T-helper 2 cell treated with Interferon-gamma antibody and Interleukin-4, amounts not matched to agents 5 μg/mL and 100 μg/mL, for 36 hours (primary cell): ENCODE results near the gene B4GALNT1.
A peak's percentile ranks its signal among the peaks of the same experiment; 100 is the strongest.
"Not testable (repeated sequence)": the region's sequence is repeated elsewhere in the genome, so short reads cannot be mapped to it uniquely, and the experiment has no call there.

Experiments
- DNase-seq: peaks from one replicate; pipeline ENCODE4 v3.0.0; 2021; ENCODE audit warnings: low spot score
- H3K27ac Mint-ChIP-seq: one replicate; pipeline ENCODE4 v1.8.0; 2021; ENCODE audit warnings: mild to moderate bottlenecking, mixed read lengths
- H3K27me3 Mint-ChIP-seq: one replicate; pipeline ENCODE4 v1.8.0; 2021; ENCODE audit warnings: low read depth, mixed read lengths
- H3K36me3 Mint-ChIP-seq: one replicate; pipeline ENCODE4 v1.8.0; 2021; ENCODE audit warnings: low read depth, mixed read lengths
- H3K4me1 Mint-ChIP-seq: one replicate; pipeline ENCODE4 v1.8.0; 2021; ENCODE audit warnings: low read depth, mixed read lengths
- H3K4me3 Mint-ChIP-seq: one replicate; pipeline ENCODE4 v1.8.0; 2022; ENCODE audit warnings: mild to moderate bottlenecking, moderate library complexity, mixed read lengths
- H3K9me3 Mint-ChIP-seq: one replicate; pipeline ENCODE4 v1.8.0; 2021; ENCODE audit warnings: mixed read lengths

The B4GALNT1 gene

GRCh38 chr12:57603815-57604453 lies 29.1 kb downstream of the B4GALNT1 start:
- Mint-ChIP-seq H3K27ac (peak overlapping the region; percentile 76), H3K36me3 (peaks cover 21% of the 10 kb centered on the region), H3K9me3 (no peaks in the 10 kb centered on the region), H3K4me3 (peak overlapping the region; percentile 81), H3K27me3 (no peaks in the 10 kb centered on the region), H3K4me1 (peaks cover 13% of the 10 kb centered on the region)
- no peak for DNase-seq

- peak overlapping the region; percentile 66 for H3K4me3 Mint-ChIP-seq
Measured at GRCh38 chr12:57603324-57603723, 29.7 kb downstream of the B4GALNT1 start.

GRCh38 chr12:57602544-57602943 lies 30.5 kb downstream of the B4GALNT1 start:
- H3K27me3 Mint-ChIP-seq, result no peaks in the 10 kb centered on the region
- no peaks in the 10 kb centered on the region for H3K9me3 Mint-ChIP-seq
- peaks cover 26% of the 10 kb centered on the region for H3K36me3 Mint-ChIP-seq
- DNase-seq, result no peak
- H3K4me3 Mint-ChIP-seq, result no peak overlapping the region
- peaks cover 13% of the 10 kb centered on the region for H3K4me1 Mint-ChIP-seq
- H3K27ac Mint-ChIP-seq, result no peak overlapping the region

More at GRCh38 chr12:57603324-57603723, 29.7 kb downstream of the B4GALNT1 start:
- H3K27ac Mint-ChIP-seq, result no peak overlapping the region
- H3K27me3 Mint-ChIP-seq, result no peaks in the 10 kb centered on the region
- no peaks in the 10 kb centered on the region for H3K9me3 Mint-ChIP-seq
- H3K36me3 Mint-ChIP-seq, result peaks cover 23% of the 10 kb centered on the region
- DNase-seq, result no peak
- H3K4me1 Mint-ChIP-seq, result peaks cover 13% of the 10 kb centered on the region

GRCh38 chr12:57600395-57600794 lies 32.6 kb downstream of the B4GALNT1 start:
- Mint-ChIP-seq H3K36me3 (peaks cover 35% of the 10 kb centered on the region), H3K27ac (no peak overlapping the region), H3K27me3 (no peaks in the 10 kb centered on the region), H3K4me3 (no peak overlapping the region), H3K4me1 (peaks cover 8% of the 10 kb centered on the region), H3K9me3 (no peaks in the 10 kb centered on the region)
- no peak for DNase-seq

GRCh38 chr12:57593187-57593586 lies 39.8 kb downstream of the B4GALNT1 start:
- peaks cover 21% of the 10 kb centered on the region for H3K4me1 Mint-ChIP-seq
- H3K4me3 Mint-ChIP-seq, result no peak overlapping the region
- H3K36me3 Mint-ChIP-seq, result peaks cover 18% of the 10 kb centered on the region
- DNase-seq, result no peak
- no peak overlapping the region for H3K27ac Mint-ChIP-seq
- peaks cover 2% of the 10 kb centered on the region for H3K27me3 Mint-ChIP-seq
- no peaks in the 10 kb centered on the region for H3K9me3 Mint-ChIP-seq

- Mint-ChIP-seq H3K27ac (peak overlapping the region; percentile 1), H3K9me3 (no peaks in the 10 kb centered on the region), H3K4me3 (peak overlapping the region; percentile 86)
Measured at GRCh38 chr12:57592551-57593165, 40.3 kb downstream of the B4GALNT1 start.

GRCh38 chr12:57591782-57592325 lies 41.1 kb downstream of the B4GALNT1 start:
- H3K36me3 Mint-ChIP-seq, result peaks cover 13% of the 10 kb centered on the region
- DNase-seq, result no peak
- peak overlapping the region; percentile 86 for H3K4me3 Mint-ChIP-seq
- H3K27me3 Mint-ChIP-seq, result peaks cover 2% of the 10 kb centered on the region
- H3K4me1 Mint-ChIP-seq, result peaks cover 21% of the 10 kb centered on the region
- H3K9me3 Mint-ChIP-seq, result no peaks in the 10 kb centered on the region
- H3K27ac Mint-ChIP-seq, result peak overlapping the region; percentile 77

More at GRCh38 chr12:57592551-57593165, 40.3 kb downstream of the B4GALNT1 start:
- DNase-seq, result no peak
- peaks cover 2% of the 10 kb centered on the region for H3K27me3 Mint-ChIP-seq
- H3K4me1 Mint-ChIP-seq, result peaks cover 21% of the 10 kb centered on the region
- peaks cover 16% of the 10 kb centered on the region for H3K36me3 Mint-ChIP-seq

- DNase-seq, result peak; percentile 80
- H3K27me3 Mint-ChIP-seq, result peaks cover 2% of the 10 kb centered on the region
- no peaks in the 10 kb centered on the region for H3K9me3 Mint-ChIP-seq
- peaks cover 21% of the 10 kb centered on the region for H3K4me1 Mint-ChIP-seq
- peak within 1 kb of the TSS; percentile 86 for H3K4me3 Mint-ChIP-seq
- peak within 1 kb of the TSS; percentile 77 for H3K27ac Mint-ChIP-seq
- H3K36me3 Mint-ChIP-seq, result peaks cover 10% of the 10 kb centered on the region
Measured at GRCh38 chr12:57590864-57591781, 41.9 kb downstream of the B4GALNT1 start, which contains the start of gene PIP4K2C. Gene PIP4K2C (plus strand): TSS chr12:57591192. CDS start chr12:57591290, 98 bp downstream.

- peaks cover 21% of the 10 kb centered on the region for H3K4me1 Mint-ChIP-seq
- peaks cover 6% of the 10 kb centered on the region for H3K36me3 Mint-ChIP-seq
- H3K27me3 Mint-ChIP-seq, result peaks cover 2% of the 10 kb centered on the region
- H3K27ac Mint-ChIP-seq, result peak overlapping the region; percentile 77
- no peak for DNase-seq
- H3K4me3 Mint-ChIP-seq, result peak overlapping the region; percentile 86
- no peaks in the 10 kb centered on the region for H3K9me3 Mint-ChIP-seq
Measured at GRCh38 chr12:57590479-57590863, 42.5 kb downstream of the B4GALNT1 start.

GRCh38 chr12:57588951-57589610 lies 43.9 kb downstream of the B4GALNT1 start:
- not testable (repeated sequence) for H3K36me3 Mint-ChIP-seq, H3K27me3 Mint-ChIP-seq, H3K4me3 Mint-ChIP-seq, DNase-seq, H3K9me3 Mint-ChIP-seq, H3K27ac Mint-ChIP-seq
- H3K4me1 Mint-ChIP-seq, result peaks cover 21% of the 10 kb centered on the region

- Mint-ChIP-seq H3K9me3 (no peaks in the 10 kb centered on the region), H3K27me3 (peaks cover 2% of the 10 kb centered on the region), H3K4me1 (peaks cover 13% of the 10 kb centered on the region), H3K4me3 (no peak overlapping the region), H3K36me3 (no peaks in the 10 kb centered on the region), H3K27ac (no peak overlapping the region)
- DNase-seq, result no peak
Measured at GRCh38 chr12:57586832-57587429, 46.1 kb downstream of the B4GALNT1 start.

GRCh38 chr12:57586128-57586527 lies 46.9 kb downstream of the B4GALNT1 start:
- no peak for DNase-seq
- no peaks in the 10 kb centered on the region for H3K36me3 Mint-ChIP-seq
- H3K27me3 Mint-ChIP-seq, result peaks cover 2% of the 10 kb centered on the region
- no peak overlapping the region for H3K4me3 Mint-ChIP-seq
- H3K4me1 Mint-ChIP-seq, result peaks cover 10% of the 10 kb centered on the region
- H3K9me3 Mint-ChIP-seq, result no peaks in the 10 kb centered on the region
- no peak overlapping the region for H3K27ac Mint-ChIP-seq

GRCh38 chr12:57585156-57585555 lies 47.8 kb downstream of the B4GALNT1 start:
- DNase-seq, result no peak
- Mint-ChIP-seq H3K36me3 (no peaks in the 10 kb centered on the region), H3K4me1 (peaks cover 4% of the 10 kb centered on the region), H3K27me3 (no peaks in the 10 kb centered on the region), H3K4me3 (no peak overlapping the region), H3K9me3 (no peaks in the 10 kb centered on the region), H3K27ac (no peak overlapping the region)
